Heart left ventricle (tissue), 13 donors: ENCODE data around the gene NHLRC2.

Source experiments
- POLR2A ChIP-seq, 2 donors: fragments of 450-650 bp; IDR thresholded peaks; one replicate each; pipeline ENCODE4 v1.6.1; 2017; ENCODE audit warnings: antibody characterized with exemption in 2 of 2, mild to moderate bottlenecking in 2 of 2, moderate library complexity in 2 of 2
- TF ChIP-seq, protein P1 (sequence below), 12 donors: fragments of 200-600 bp; sonication (generic) in 4 of 12; IDR thresholded peaks; one replicate each; pipeline versions ENCODE4 v1.5.0 to v1.8.0; 2018 to 2022; ENCODE audit warnings: antibody characterized with exemption in 12 of 12, mild to moderate bottlenecking in 5 of 12
- donor health status: ischemic (EF 13 %, LVEDD 7.1; RV severe dilation, severe dysfunction).
- donor health status: DM: no; HTN: yes; CAD: no.
- donor health status: DM: no; HTN: no; CAD: no.
- donor health status: ischemic (EF 25% LVEDD 6.9; RV normal size, moderate dysfunction).
- donor health status: ischemic (EF 25% LVEDD 5.7; RV mildly dilated, moderate dysfunction).
- donor health status: ischemic (EF 35%, LVEDD 5.7; RV mildly dilated, moderate dysfunction).
- donor health status: nonischemic (EF 11% LVEDD 7.7; RV severe dilation, severe dysfunction).
- donor health status: DM: yes; HTN: yes; CAD: no.
- donor health status: PGD.
- donor health status: ischemic (EF 29% LVEDD 5.4; RV normal size, mild dysfunction).
- donor health status: nonischemic (EF 23%, LVEDD 6.1; RV moderate dilation, normal function).

GRCh38 chr10:113954409-113954808 lies 99.9 kb downstream of the NHLRC2 start:
- TF ChIP-seq, protein P1, sequence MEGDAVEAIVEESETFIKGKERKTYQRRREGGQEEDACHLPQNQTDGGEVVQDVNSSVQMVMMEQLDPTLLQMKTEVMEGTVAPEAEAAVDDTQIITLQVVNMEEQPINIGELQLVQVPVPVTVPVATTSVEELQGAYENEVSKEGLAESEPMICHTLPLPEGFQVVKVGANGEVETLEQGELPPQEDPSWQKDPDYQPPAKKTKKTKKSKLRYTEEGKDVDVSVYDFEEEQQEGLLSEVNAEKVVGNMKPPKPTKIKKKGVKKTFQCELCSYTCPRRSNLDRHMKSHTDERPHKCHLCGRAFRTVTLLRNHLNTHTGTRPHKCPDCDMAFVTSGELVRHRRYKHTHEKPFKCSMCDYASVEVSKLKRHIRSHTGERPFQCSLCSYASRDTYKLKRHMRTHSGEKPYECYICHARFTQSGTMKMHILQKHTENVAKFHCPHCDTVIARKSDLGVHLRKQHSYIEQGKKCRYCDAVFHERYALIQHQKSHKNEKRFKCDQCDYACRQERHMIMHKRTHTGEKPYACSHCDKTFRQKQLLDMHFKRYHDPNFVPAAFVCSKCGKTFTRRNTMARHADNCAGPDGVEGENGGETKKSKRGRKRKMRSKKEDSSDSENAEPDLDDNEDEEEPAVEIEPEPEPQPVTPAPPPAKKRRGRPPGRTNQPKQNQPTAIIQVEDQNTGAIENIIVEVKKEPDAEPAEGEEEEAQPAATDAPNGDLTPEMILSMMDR (IDR thresholded peaks at IDR 0.05): no peak
- no peak for TF ChIP-seq POLR2A (IDR thresholded peaks at IDR 0.05)
